ENCODE results near the gene GMCL2. TPM values are rescaled to one million over a fixed set of nuclear protein-coding genes. Genes with fewer than 3 reads are reported as not detected.

The GMCL2 gene
- total and polyA plus RNA-seq, 9 of the 15 experiments (the other 6 are each of a cell fraction or from before 2014, with no cell fraction given), result 0.04 TPM; not detected in 8

GRCh38 chr5:178232124-178232919 lies 45.2 kb upstream of the GMCL2 start, which contains the start of gene PHYKPL (continued):
- no peak for TF ChIP-seq ZNF41 (CRISPR knock-in tag; conservative IDR thresholded peaks at IDR 0.05)
- no peak for TF ChIP-seq SMAD4 (CRISPR knock-in tag; conservative IDR thresholded peaks at IDR 0.05)
- no peak for TF ChIP-seq TARDBP (IDR thresholded peaks at IDR 0.05)
- TF ChIP-seq, protein P1, sequence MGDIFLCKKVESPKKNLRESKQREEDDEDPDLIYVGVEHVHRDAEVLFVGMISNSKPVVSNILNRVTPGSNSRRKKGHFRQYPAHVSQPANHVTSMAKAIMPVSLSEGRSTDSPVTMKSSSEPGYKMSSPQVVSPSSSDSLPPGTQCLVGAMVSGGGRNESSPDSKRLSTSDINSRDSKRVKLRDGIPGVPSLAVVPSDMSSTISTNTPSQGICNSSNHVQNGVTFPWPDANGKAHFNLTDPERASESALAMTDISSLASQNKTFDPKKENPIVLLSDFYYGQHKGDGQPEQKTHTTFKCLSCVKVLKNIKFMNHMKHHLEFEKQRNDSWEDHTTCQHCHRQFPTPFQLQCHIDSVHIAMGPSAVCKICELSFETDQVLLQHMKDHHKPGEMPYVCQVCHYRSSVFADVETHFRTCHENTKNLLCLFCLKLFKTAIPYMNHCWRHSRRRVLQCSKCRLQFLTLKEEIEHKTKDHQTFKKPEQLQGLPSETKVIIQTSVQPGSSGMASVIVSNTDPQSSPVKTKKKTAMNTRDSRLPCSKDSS (IDR thresholded peaks at IDR 0.05; ENCODE audit: low read depth, partially characterized antibody), result no peak
- TF ChIP-seq ATF2 (CRISPR knock-in tag; IDR thresholded peaks at IDR 0.05), result no peak
- no peak for TF ChIP-seq HINFP (tag; conservative IDR thresholded peaks at IDR 0.05; ENCODE audit: low read depth)
- TF ChIP-seq ZNF280B (CRISPR knock-in tag; IDR thresholded peaks at IDR 0.05), result no peak
- TF ChIP-seq ELF1 (tag; IDR thresholded peaks at IDR 0.05), result peak; percentile 86
- TF ChIP-seq ZNF77 (CRISPR knock-in tag; IDR thresholded peaks at IDR 0.05), result no peak
- no peak for TF ChIP-seq HCFC1 (IDR thresholded peaks at IDR 0.05; ENCODE audit: low read depth, low read length)
- TF ChIP-seq ARNT (IDR thresholded peaks at IDR 0.05), result no peak
- TF ChIP-seq ZNF324 (CRISPR knock-in tag; IDR thresholded peaks at IDR 0.05), result no peak
- no peak for TF ChIP-seq ZNF57 (CRISPR knock-in tag; IDR thresholded peaks at IDR 0.05)
- TF ChIP-seq VEZF1 (CRISPR knock-in tag; IDR thresholded peaks at IDR 0.05), result peak; percentile 94
- TF ChIP-seq ZZZ3 (IDR thresholded peaks at IDR 0.05), result no peak
- no peak for TF ChIP-seq HDGF (IDR thresholded peaks at IDR 0.05)
- peak; percentile 20; the same call in 1 of the 2 replicates for TF ChIP-seq RNF2 (IDR thresholded peaks at IDR 0.05)
- no peak for TF ChIP-seq MIER1 (IDR thresholded peaks at IDR 0.05; ENCODE audit: low read depth)
- no peak for TF ChIP-seq PTTG1 (tag; IDR thresholded peaks at IDR 0.05; ENCODE audit: low read depth)
- no peak for TF ChIP-seq CREB1 (IDR thresholded peaks at IDR 0.05)
- TF ChIP-seq CREB1 (CRISPR knock-in tag; IDR thresholded peaks at IDR 0.05), result no peak
- no peak for TF ChIP-seq TCF7 (IDR thresholded peaks at IDR 0.05; ENCODE audit: borderline replicate concordance)
- TF ChIP-seq ZSCAN29 (IDR thresholded peaks at IDR 0.05), result no peak
- TF ChIP-seq KAT8 (IDR thresholded peaks at IDR 0.05; ENCODE audit: low read depth), result no peak

Measured in K562 (cell line).